H9 (cell line): Measurements from ENCODE around the gene RDH5. TPM values are rescaled to one million over a fixed set of nuclear protein-coding genes. Genes with fewer than 3 reads are reported as not detected.

ENCODE experiments used
- DNase-seq: peaks from one replicate; pipeline ENCODE4 v3.0.0-alpha.2; 2017
- H2AFZ ChIP-seq: one replicate; pipeline ENCODE4 v1.6.1; 2013; ENCODE audit warnings: mild to moderate bottlenecking, low read length, control low read depth, moderate library complexity
- H2AK5ac ChIP-seq: 2 replicates; pipeline ENCODE4 v1.6.1; 2013; ENCODE audit warnings: low read length, control low read depth, mixed read lengths; ENCODE audit not compliant: insufficient read length
- H2BK120ac ChIP-seq: one replicate; pipeline ENCODE4 v1.6.1; 2013; ENCODE audit warnings: low read depth, mild to moderate bottlenecking, low read length, control low read depth, inconsistent platforms; ENCODE audit not compliant: poor library complexity, severe bottlenecking
- H2BK12ac ChIP-seq: 2 replicates; pipeline ENCODE4 v1.6.1; 2013; ENCODE audit warnings: low read length, control low read depth, mixed read lengths, low read depth; ENCODE audit not compliant: insufficient read length
- H2BK15ac ChIP-seq: 2 replicates; pipeline ENCODE4 v1.6.1; 2013; ENCODE audit warnings: low read depth, low read length, control low read depth
- H2BK20ac ChIP-seq: one replicate; pipeline ENCODE4 v1.6.1; 2013; ENCODE audit warnings: low read depth, mild to moderate bottlenecking, low read length, control low read depth, inconsistent platforms; ENCODE audit not compliant: poor library complexity, severe bottlenecking
- H2BK5ac ChIP-seq: 2 replicates; pipeline ENCODE4 v1.6.1; 2013; ENCODE audit warnings: low read length, control low read depth, mixed read lengths; ENCODE audit not compliant: insufficient read length
- H3K14ac ChIP-seq: 2 replicates; pipeline ENCODE4 v1.6.1; 2013; ENCODE audit warnings: low read length, control low read depth; ENCODE audit not compliant: insufficient read depth
- H3K18ac ChIP-seq: 2 replicates; pipeline ENCODE4 v1.6.1; 2013; ENCODE audit warnings: low read depth, mild to moderate bottlenecking, mixed read lengths, low read length, control low read depth; ENCODE audit not compliant: insufficient read length
- H3K23ac ChIP-seq: 2 replicates; pipeline ENCODE4 v1.6.1; 2013; ENCODE audit warnings: low read length, control low read depth, mixed read lengths, low read depth; ENCODE audit not compliant: insufficient read length
- H3K23me2 ChIP-seq: 2 replicates; pipeline ENCODE4 v1.6.1; 2013; ENCODE audit warnings: low read depth, mild to moderate bottlenecking, mixed read lengths, low read length, control low read depth; ENCODE audit not compliant: insufficient read length, poor library complexity, severe bottlenecking
- H3K27ac ChIP-seq: 2 replicates; pipeline ENCODE4 v1.5.1; 2013; ENCODE audit warnings: low read length, control low read depth, mixed read lengths, low read depth; ENCODE audit not compliant: insufficient read length
- H3K27me3 ChIP-seq: 2 replicates; pipeline ENCODE4 v1.6.1; 2013; ENCODE audit warnings: low read length, control low read depth, inconsistent platforms; ENCODE audit not compliant: insufficient read depth
- H3K4ac ChIP-seq: 2 replicates; pipeline ENCODE4 v1.6.1; 2013; ENCODE audit warnings: low read depth, mild to moderate bottlenecking, control low read depth, inconsistent platforms, low read length, moderate library complexity
- H3K4me1 ChIP-seq: 2 replicates; pipeline ENCODE4 v1.6.1; 2013; ENCODE audit warnings: low read length, control low read depth, inconsistent platforms; ENCODE audit not compliant: insufficient read depth
- H3K4me2 ChIP-seq: 2 replicates; pipeline ENCODE4 v1.6.1; 2013; ENCODE audit warnings: low read length, control low read depth, mixed read lengths; ENCODE audit not compliant: insufficient read length, insufficient read depth
- H3K56ac ChIP-seq: 2 replicates; pipeline ENCODE4 v1.6.1; 2013; ENCODE audit warnings: low read depth, mild to moderate bottlenecking, mixed read lengths, low read length, control low read depth; ENCODE audit not compliant: insufficient read length
- H3K79me1 ChIP-seq: 2 replicates; pipeline ENCODE4 v1.6.1; 2013; ENCODE audit warnings: low read depth, mild to moderate bottlenecking, moderate library complexity, low read length, control low read depth, inconsistent platforms; ENCODE audit not compliant: insufficient read depth, poor library complexity, severe bottlenecking
- H3K79me2 ChIP-seq: 2 replicates; pipeline ENCODE4 v1.6.1; 2013; ENCODE audit warnings: low read length, control low read depth, inconsistent platforms; ENCODE audit not compliant: insufficient read depth
- H3K9ac ChIP-seq: 2 replicates; pipeline ENCODE4 v1.6.1; 2013; ENCODE audit warnings: low read length, control low read depth, mixed read lengths; ENCODE audit not compliant: insufficient read length; ENCODE audit errors: extremely low read depth
- H3K9me3 ChIP-seq: one replicate; pipeline ENCODE4 v1.6.1; 2013; ENCODE audit warnings: low read depth, low read length, inconsistent platforms; ENCODE audit not compliant: control insufficient read depth
- H3T11ph ChIP-seq: one replicate; pipeline ENCODE4 v1.6.1; 2013; ENCODE audit warnings: mild to moderate bottlenecking, low read length, control low read depth, inconsistent platforms
- H4K20me1 ChIP-seq: one replicate; pipeline ENCODE4 v1.6.1; 2013; ENCODE audit not compliant: control insufficient read depth, insufficient read length, insufficient read depth
- H4K5ac ChIP-seq: 2 replicates; pipeline ENCODE4 v1.6.1; 2013; ENCODE audit warnings: low read depth, mild to moderate bottlenecking, mixed read lengths, low read length, control low read depth; ENCODE audit not compliant: insufficient read length
- H4K8ac ChIP-seq: replicated peaks from 2 replicates; pipeline ENCODE4 v1.6.1; 2013; ENCODE audit warnings: low read length, control low read depth, mixed read lengths, low read depth; ENCODE audit not compliant: insufficient read length
- H4K91ac ChIP-seq: 2 replicates; pipeline ENCODE4 v1.6.1; 2013; ENCODE audit warnings: low read depth, mild to moderate bottlenecking, moderate library complexity, mixed read lengths, low read length, control low read depth; ENCODE audit not compliant: insufficient read length
- H3K27ac Mint-ChIP-seq, 3 experiments: 2 replicates in 2 of 3; 3 replicates in 1 of 3; pipeline ENCODE4 v1.8.0; 2020 to 2021; ENCODE audit warnings: mixed read lengths in 3 of 3, mild to moderate bottlenecking in 1 of 3, moderate library complexity in 1 of 3
- H3K27me3 Mint-ChIP-seq: 2 replicates; pipeline ENCODE4 v1.8.0; 2021; ENCODE audit warnings: low read depth, mild to moderate bottlenecking, moderate library complexity, mixed read lengths
- H3K36me3 Mint-ChIP-seq, 3 experiments: 2 replicates in 2 of 3; 3 replicates in 1 of 3; pipeline ENCODE4 v1.8.0; 2020 to 2021; ENCODE audit warnings: low read depth in 3 of 3, mixed read lengths in 3 of 3; ENCODE audit not compliant: insufficient read depth in 1 of 3
- H3K4me1 Mint-ChIP-seq, 2 experiments: 2 replicates each; pipeline ENCODE4 v1.8.0; 2020; ENCODE audit warnings: mixed read lengths in 2 of 2
- H3K4me3 Mint-ChIP-seq, 2 experiments: 2 replicates in 1 of 2; 3 replicates in 1 of 2; pipeline ENCODE4 v1.8.0; 2020 to 2021; ENCODE audit warnings: mild to moderate bottlenecking in 2 of 2, mixed read lengths in 2 of 2, moderate library complexity in 1 of 2
- H3K9me3 Mint-ChIP-seq, 2 experiments: 2 replicates in 1 of 2; 3 replicates in 1 of 2; pipeline ENCODE4 v1.8.0; 2020; ENCODE audit warnings: mild to moderate bottlenecking in 2 of 2, mixed read lengths in 2 of 2, moderate library complexity in 1 of 2
- WGBS: extraction: QIAGEN DNeasy Blood & Tissue Kit; methylation state at CpG from one replicate; pipeline ENCODE4 v1.1.7; 2013; ENCODE audit warnings: missing lambda C conversion rate, low lambda C conversion rate, mixed read lengths; ENCODE audit not compliant: insufficient read length; ENCODE audit errors: extremely low coverage; 5-methylcytosine and 5-hydroxymethylcytosine counted together
- total RNA-seq: library from RNA; stranded (reverse); gene quantifications from 2 replicates; pipeline ENCODE4 v1.2.1, GENCODE V29; 2021
- TF ChIP-seq, protein P1 (sequence below): fragments of 200-600 bp; sonication (generic); conservative IDR thresholded peaks from 3 replicates; pipeline ENCODE4 v1.8.0; 2021; ENCODE audit warnings: antibody characterized with exemption, mild to moderate bottlenecking

RDH5 gene
- total RNA-seq, 1 experiment from 2014 or later, result 6.6 TPM

DNA sequence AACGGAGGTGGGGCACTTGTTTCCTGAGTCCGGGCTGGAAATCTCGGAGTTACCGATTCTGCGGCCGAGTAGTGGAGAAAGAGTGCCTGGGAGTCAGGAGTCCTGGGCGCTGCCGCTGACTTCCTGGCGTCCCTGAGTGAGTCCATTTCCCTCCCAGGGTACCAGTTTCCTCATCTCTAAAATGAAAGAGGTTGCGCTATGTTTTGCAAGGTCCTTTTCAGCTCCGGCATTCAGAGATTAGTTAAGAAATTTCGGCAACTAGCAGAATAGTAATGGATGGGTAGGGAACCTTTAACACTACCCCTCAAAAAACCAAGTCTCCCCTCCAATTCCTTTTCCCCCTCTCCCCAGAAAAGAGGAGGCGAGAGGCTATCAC is 3.6 kb upstream of the RDH5 start:
- H3K23me2 ChIP-seq, result peaks cover 9% of the 10 kb centered on the region

More for the DNA sequence above, 3.6 kb upstream of the RDH5 start:
- Mint-ChIP-seq H3K36me3 (peaks cover 0 to 8% (median 0%) of the 10 kb centered on the region in 3 experiments; a peak in 2 of 7 replicates), H3K4me1 (peaks cover 38 to 41% of the 10 kb centered on the region in 2 experiments), H3K9me3 (peaks cover 0 to 3% of the 10 kb centered on the region in 2 experiments; a peak in 3 of 5 replicates), H3K4me3 (peak overlapping the region; percentile 90 to 91), H3K27me3 (peaks cover 19% of the 10 kb centered on the region), H3K27ac (peak overlapping the region; percentile 37 to 91 (median 80); a peak in 3 of 7 replicates)
- no CpG with 5 or more reads among the region's 13 CpGs for WGBS
- no peak overlapping the region for H2AK5ac ChIP-seq
- H3K9ac ChIP-seq, result peak overlapping the region; percentile 61
- H3K18ac ChIP-seq, result no peak overlapping the region
- H2BK15ac ChIP-seq, result no peak overlapping the region
- H2BK20ac ChIP-seq, result no peak overlapping the region
- H4K91ac ChIP-seq, result no peak overlapping the region
- H3K79me1 ChIP-seq, result no peaks in the 10 kb centered on the region
- no peak overlapping the region for H2BK5ac ChIP-seq
- H2BK120ac ChIP-seq, result no peak overlapping the region
- peaks cover 13% of the 10 kb centered on the region; the same call in 1 of the 2 replicates for H3K4me1 ChIP-seq
- TF ChIP-seq, protein P1, sequence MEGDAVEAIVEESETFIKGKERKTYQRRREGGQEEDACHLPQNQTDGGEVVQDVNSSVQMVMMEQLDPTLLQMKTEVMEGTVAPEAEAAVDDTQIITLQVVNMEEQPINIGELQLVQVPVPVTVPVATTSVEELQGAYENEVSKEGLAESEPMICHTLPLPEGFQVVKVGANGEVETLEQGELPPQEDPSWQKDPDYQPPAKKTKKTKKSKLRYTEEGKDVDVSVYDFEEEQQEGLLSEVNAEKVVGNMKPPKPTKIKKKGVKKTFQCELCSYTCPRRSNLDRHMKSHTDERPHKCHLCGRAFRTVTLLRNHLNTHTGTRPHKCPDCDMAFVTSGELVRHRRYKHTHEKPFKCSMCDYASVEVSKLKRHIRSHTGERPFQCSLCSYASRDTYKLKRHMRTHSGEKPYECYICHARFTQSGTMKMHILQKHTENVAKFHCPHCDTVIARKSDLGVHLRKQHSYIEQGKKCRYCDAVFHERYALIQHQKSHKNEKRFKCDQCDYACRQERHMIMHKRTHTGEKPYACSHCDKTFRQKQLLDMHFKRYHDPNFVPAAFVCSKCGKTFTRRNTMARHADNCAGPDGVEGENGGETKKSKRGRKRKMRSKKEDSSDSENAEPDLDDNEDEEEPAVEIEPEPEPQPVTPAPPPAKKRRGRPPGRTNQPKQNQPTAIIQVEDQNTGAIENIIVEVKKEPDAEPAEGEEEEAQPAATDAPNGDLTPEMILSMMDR, result no peak
- no peaks in the 10 kb centered on the region; the same call in 1 of the 2 replicates for H3K27me3 ChIP-seq
- no peaks in the 10 kb centered on the region for H4K20me1 ChIP-seq
- H4K8ac ChIP-seq, result no peak overlapping the region
- H3K9me3 ChIP-seq, result no peaks in the 10 kb centered on the region
- H3K27ac ChIP-seq, result no peak overlapping the region
- H2BK12ac ChIP-seq, result no peak overlapping the region
- no peak overlapping the region for H3K14ac ChIP-seq
- no peak overlapping the region for H4K5ac ChIP-seq
- H3T11ph ChIP-seq, result no peak overlapping the region
- DNase-seq, result no peak
- no peaks in the 10 kb centered on the region for H3K79me2 ChIP-seq
- H3K23ac ChIP-seq, result no peak overlapping the region
- no peak overlapping the region for H2AFZ ChIP-seq
- no peak overlapping the region for H3K4ac ChIP-seq
- peak overlapping the region; percentile 71 for H3K4me2 ChIP-seq
- H3K56ac ChIP-seq, result no peak overlapping the region
